Uterus (tissue), 4 donors: ENCODE results near the gene EEF2K. TPM values are rescaled to one million over a fixed set of nuclear protein-coding genes. Genes with fewer than 3 reads are reported as not detected.

Source experiments
- DNase-seq, 2 donors: peaks; one replicate each; pipeline ENCODE4 v3.0.0-alpha.2; 2019 to 2020
- H3K27ac ChIP-seq, 2 donors: fragments of 200-600 bp; sonication (generic); 1 replicate in 1 of 2; 2 replicates in 1 of 2; pipeline ENCODE4 v1.5.1; 2016 to 2018
- H3K27me3 ChIP-seq, 2 donors: fragments of 200-600 bp; sonication (generic); one replicate each; pipeline ENCODE4 v1.5.1; 2018 to 2019; ENCODE audit warnings: control low read depth in 1 of 2
- H3K36me3 ChIP-seq, 2 donors: fragments of 200-600 bp; sonication (generic); one replicate each; pipeline ENCODE4 v1.5.1; 2019; ENCODE audit warnings: control low read depth in 1 of 2
- H3K4me1 ChIP-seq, 2 donors: fragments of 200-600 bp; sonication (generic); one replicate each; pipeline ENCODE4 v1.5.1; 2018 to 2019; ENCODE audit warnings: control low read depth in 1 of 2
- H3K4me3 ChIP-seq, 2 donors: fragments of 200-600 bp; sonication (generic); 1 replicate in 1 of 2; 2 replicates in 1 of 2; pipeline ENCODE4 v1.5.1; 2018 to 2019; ENCODE audit warnings: mild to moderate bottlenecking in 1 of 2
- H3K9me3 ChIP-seq, 2 donors: fragments of 200-600 bp; sonication (generic); one replicate each; pipeline ENCODE4 v1.5.1; 2019; ENCODE audit warnings: control low read depth in 1 of 2
- CTCF ChIP-seq, 4 experiments: fragments of 200-600 bp in 2 of 4; fragments of 450-650 bp in 2 of 4; sonication (generic) in 2 of 4; IDR thresholded peaks; one replicate each; pipeline ENCODE4 v1.5.1; 2016 to 2019; ENCODE audit warnings: antibody characterized with exemption in 4 of 4, mild to moderate bottlenecking in 2 of 4, moderate library complexity in 1 of 4
- POLR2A ChIP-seq, 2 donors: fragments of 450-650 bp; IDR thresholded peaks; one replicate each; pipeline ENCODE4 v1.6.1; 2016; ENCODE audit warnings: antibody characterized with exemption in 2 of 2, mild to moderate bottlenecking in 1 of 2, moderate library complexity in 1 of 2
- intact Hi-C: fragments of 100-400 bp; cut with DNase I; formaldehyde crosslinking; loops from one replicate; pipeline ENCODE4 v1.15.1; 2023; ENCODE audit warnings: low total_unique reads
- total RNA-seq, 4 donors: library from RNA; depleted of rRNA in 3 of 4; stranded (reverse); fragments of >200 nt in 3 of 4; gene quantifications; one replicate each; pipeline versions ENCODE4 v1.1.0 to v1.2.4, GENCODE V29; 2014 to 2023
- donor health status: DM: yes; HTN: yes; CAD: no.

EEF2K gene
- total RNA-seq, 4 donors from 2014 or later, result 17.4 to 82.0 (median 35.5) TPM

GRCh38 chr16:22222998-22223397 is 16.9 kb downstream of the EEF2K start:
- Histone ChIP-seq H3K9me3 (no peaks in the 10 kb centered on the region), H3K4me3 (no peak overlapping the region), H3K27me3 (no peaks in the 10 kb centered on the region), H3K4me1 (no peaks in the 10 kb centered on the region), H3K27ac (no peak overlapping the region), H3K36me3 (no peaks in the 10 kb centered on the region)
- TF ChIP-seq CTCF (IDR thresholded peaks at IDR 0.05) (no peak), POLR2A (IDR thresholded peaks at IDR 0.05) (no peak)
- DNase-seq, result no peak
- intact Hi-C loops, result no loop called here

- H3K4me3 ChIP-seq, result no peak overlapping the region
- no peak for TF ChIP-seq POLR2A (IDR thresholded peaks at IDR 0.05)
- TF ChIP-seq CTCF (IDR thresholded peaks at IDR 0.05), result no peak
These were observed 19.0 kb downstream of the EEF2K start for GRCh38 chr16:22225060-22225459.

GRCh38 chr16:22229889-22230288 is 23.8 kb downstream of the EEF2K start:
- no peak for DNase-seq
- no peak overlapping the region for H3K4me3 ChIP-seq
- H3K27me3 ChIP-seq, result no peaks in the 10 kb centered on the region
- no peak overlapping the region for H3K27ac ChIP-seq
- intact Hi-C loops, result no loop called here
- TF ChIP-seq CTCF (IDR thresholded peaks at IDR 0.05), result no peak
- no peak for TF ChIP-seq POLR2A (IDR thresholded peaks at IDR 0.05)
- H3K9me3 ChIP-seq, result no peaks in the 10 kb centered on the region
- no peaks in the 10 kb centered on the region for H3K4me1 ChIP-seq
- H3K36me3 ChIP-seq, result no peaks in the 10 kb centered on the region

More at GRCh38 chr16:22225060-22225459, 19.0 kb downstream of the EEF2K start:
- peak; percentile 53 to 57 for DNase-seq
- intact Hi-C loops, result no loop called here
- Histone ChIP-seq H3K4me1 (no peaks in the 10 kb centered on the region), H3K9me3 (no peaks in the 10 kb centered on the region), H3K27me3 (no peaks in the 10 kb centered on the region), H3K27ac (peak overlapping the region; percentile 34 to 40), H3K36me3 (no peaks in the 10 kb centered on the region)

- no peaks in the 10 kb centered on the region for H3K9me3 ChIP-seq
- no peaks in the 10 kb centered on the region for H3K4me1 ChIP-seq
- no peak overlapping the region for H3K4me3 ChIP-seq
- H3K27me3 ChIP-seq, result no peaks in the 10 kb centered on the region
- intact Hi-C loops, result no loop called here
- TF ChIP-seq CTCF (IDR thresholded peaks at IDR 0.05) (no peak), POLR2A (IDR thresholded peaks at IDR 0.05) (no peak)
- no peaks in the 10 kb centered on the region for H3K36me3 ChIP-seq
- DNase-seq, result no peak
- no peak overlapping the region for H3K27ac ChIP-seq
These were observed 26.4 kb downstream of the EEF2K start for GRCh38 chr16:22232277-22233036.

GRCh38 chr16:22233037-22233372 is 26.9 kb downstream of the EEF2K start:
- TF ChIP-seq POLR2A (IDR thresholded peaks at IDR 0.05), result no peak
- TF ChIP-seq CTCF (IDR thresholded peaks at IDR 0.05), result no peak
- H3K27me3 ChIP-seq, result no peaks in the 10 kb centered on the region
- no peak overlapping the region for H3K27ac ChIP-seq
- H3K36me3 ChIP-seq, result no peaks in the 10 kb centered on the region
- no peak for DNase-seq
- H3K4me3 ChIP-seq, result no peak overlapping the region
- no peaks in the 10 kb centered on the region for H3K4me1 ChIP-seq
- no peaks in the 10 kb centered on the region for H3K9me3 ChIP-seq
- intact Hi-C loops, result no loop called here
